Amygdala (tissue), 56 donors: ENCODE data around the gene NT5M.
A peak's percentile ranks its signal among the peaks of the same experiment; 100 is the strongest.

ENCODE experiments used
- DNase-seq, 56 donors: peaks; one replicate each; lab custom pipeline; 2025; lab: John Stamatoyannopoulos, UW

NT5M gene

DNA sequence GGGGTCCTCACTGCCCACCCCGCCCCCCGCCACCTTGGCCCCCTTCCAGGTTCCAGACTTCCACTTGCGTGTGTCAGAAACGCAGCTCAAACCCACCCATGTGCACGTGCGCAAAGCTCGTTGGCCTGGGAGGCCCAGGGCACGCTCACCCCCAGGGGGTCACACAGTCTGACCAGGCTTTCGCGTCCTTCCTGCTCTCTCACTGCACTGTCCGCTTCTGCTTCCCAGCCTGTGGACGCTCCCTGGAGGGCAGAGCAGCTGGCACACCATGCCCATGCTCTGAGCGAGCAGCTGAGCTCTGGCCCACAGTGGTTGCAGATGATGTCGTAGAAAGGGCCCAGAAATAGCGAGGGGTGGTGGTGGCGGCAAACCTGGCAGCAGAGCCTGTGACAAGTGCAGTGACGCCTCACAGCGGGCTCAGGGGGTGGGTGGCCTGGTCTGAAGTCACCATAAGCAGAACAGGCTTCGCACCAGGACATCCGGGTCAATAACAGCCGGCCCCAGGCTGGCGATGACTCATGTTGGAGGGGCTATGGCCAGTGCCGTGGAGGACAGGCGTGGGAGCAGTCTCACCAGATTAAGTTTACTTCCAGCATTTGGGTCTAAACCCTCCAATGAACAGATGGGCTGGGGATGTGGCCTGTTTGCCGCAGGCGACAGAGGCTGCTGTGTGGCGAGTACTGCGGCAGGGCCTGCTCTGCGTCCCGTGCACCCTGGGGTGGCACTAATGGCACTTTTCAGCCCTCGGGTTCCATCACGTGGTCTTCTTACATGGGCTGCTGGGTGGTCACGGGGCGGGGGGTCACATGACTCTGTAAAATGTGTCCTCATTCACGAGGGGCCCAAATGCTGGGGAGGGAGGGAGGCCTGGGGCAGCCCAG is 49.0 kb downstream of the NT5M start:
- peak in 9 of 56 donors; percentile 6 to 37 (median 16) for DNase-seq

DNA sequence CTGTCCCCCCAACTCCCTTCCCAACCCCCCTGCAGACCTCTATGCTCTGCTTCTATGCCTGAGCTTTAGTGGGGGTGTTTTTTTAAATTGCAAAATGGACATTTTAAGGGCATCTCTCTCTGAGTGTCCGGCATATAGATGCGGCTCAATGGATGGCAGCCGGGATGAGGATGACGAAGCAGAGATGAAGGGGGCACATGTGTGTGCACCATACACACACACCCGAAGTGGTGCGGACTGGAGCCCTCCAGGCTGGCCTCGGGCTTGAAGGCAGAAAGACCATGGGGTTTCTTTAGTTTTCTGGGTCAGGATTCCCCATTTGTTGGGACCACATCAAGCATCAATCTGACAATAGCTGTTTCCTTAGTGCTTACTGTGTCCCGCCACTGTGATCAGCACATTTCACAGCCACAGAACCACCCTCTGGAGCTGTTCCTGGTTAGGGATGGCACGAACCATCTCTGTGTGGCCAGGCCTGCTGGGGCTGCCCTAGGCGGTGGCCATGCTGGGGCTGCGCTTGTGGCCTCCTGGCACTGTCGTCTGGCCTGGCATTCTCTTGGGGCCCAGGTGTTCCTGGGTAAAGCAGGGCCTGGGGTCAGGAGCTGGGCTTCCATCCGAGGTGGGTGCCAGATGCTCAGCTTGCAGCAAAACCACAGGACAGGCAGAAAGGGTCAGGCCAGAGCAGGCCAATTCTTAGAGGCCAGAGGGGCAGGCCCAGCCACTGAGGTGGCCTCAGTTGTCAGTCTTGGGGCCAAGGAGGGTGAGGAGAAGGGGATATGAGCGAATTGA is 49.9 kb downstream of the NT5M start:
- no peak for DNase-seq

DNA sequence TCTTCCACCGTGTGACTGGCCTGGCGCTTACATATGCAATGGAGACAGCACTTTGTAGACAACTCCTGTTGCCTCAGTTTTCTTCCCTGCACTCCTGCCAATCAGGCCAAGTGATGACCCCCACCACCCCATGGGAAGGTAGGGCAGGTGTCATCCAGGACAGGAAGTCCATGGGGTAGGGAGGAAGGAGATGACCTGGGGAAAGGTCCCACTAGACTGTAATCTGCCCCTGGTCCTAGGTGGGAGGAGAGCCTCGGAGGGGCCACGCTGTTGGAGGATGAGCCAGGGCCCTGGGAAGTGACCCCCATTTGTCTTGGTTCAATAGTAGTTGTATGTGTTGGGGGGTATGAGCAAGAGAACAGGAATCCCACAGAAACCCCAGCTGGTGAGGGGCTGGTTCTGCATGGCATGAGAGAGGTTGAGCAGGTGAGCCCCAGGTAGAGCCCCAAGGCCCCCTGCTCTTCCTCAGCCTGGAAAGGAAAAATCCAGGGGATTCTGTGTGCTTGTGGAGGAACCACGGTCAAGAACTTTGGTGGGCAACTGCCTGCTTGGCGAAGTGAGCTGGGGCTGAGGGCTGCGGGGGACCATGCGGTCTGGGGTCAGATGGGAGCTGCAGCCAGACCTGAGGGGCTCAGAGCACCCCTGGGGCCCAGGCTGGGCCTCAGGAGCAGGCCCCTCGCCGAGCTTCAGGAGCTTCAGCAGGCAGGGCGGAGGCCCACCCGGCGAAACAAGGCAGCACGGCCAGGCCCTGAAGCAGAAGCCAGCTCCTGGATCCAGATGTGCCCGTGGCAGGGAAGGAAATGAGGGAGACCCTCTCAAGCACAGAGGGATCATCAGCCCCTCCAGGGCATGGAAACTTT is 50.7 kb downstream of the NT5M start:
- DNase-seq, result no peak

DNA sequence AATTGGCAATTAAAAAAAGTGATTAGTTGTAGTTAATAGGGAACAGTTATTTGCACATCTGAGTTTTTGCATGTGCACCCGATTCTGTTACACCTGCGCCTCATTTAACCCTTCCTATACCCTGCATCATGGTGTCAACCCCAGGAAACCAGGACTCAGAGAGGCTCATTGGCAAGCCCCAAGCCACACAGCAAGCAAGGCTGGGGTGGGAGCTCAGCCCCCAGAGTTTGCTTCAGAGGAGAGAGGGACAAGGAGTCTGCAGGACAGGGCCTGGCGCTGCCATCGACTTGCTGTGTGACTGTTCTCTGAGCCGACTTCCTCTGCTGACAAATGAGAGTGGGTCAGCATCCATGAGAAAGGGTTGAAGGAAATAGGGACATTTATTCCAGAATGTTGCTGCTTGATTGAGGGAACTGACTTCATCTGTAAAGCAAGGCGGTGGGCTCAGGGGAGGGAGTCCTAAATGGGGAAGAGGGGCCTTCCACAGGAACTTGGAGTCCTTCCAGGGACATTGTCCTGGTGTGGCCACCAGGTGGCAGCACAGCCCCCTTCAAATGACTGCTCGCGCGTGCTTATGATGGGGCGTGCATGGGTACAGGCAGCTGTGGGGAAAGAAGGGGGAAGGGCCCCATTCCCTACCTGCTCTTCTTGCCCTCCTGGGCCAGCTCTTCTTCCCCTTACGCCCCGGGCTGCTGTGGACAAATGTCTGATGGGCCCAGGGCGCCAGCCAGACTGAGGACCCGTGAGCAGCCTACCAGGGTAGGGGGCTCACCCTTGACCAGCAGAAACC is 51.6 kb downstream of the NT5M start:
- peak in 38 of 56 donors; percentile 16 to 77 (median 39) for DNase-seq

DNA sequence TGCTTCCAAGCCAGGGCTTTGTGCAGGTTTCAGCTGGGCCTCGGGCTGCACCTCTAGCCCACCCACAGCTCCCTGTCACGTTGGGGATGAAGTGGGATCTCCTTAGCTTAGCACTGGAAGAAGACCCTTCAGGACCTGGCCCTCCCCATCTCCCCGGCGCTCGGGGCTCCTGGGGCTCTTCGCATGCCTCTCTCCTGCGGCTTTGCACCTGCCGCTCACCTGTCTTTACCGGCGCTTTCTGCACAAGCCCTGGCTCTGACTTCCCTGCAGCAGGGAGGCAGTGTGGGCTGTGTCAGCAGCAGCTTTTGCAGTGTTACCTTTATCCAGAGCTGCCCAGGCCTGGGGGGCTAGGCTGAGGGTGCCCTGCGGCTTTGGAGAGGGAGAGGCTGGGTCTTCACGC is 52.3 kb downstream of the NT5M start:
- no peak for DNase-seq

DNA sequence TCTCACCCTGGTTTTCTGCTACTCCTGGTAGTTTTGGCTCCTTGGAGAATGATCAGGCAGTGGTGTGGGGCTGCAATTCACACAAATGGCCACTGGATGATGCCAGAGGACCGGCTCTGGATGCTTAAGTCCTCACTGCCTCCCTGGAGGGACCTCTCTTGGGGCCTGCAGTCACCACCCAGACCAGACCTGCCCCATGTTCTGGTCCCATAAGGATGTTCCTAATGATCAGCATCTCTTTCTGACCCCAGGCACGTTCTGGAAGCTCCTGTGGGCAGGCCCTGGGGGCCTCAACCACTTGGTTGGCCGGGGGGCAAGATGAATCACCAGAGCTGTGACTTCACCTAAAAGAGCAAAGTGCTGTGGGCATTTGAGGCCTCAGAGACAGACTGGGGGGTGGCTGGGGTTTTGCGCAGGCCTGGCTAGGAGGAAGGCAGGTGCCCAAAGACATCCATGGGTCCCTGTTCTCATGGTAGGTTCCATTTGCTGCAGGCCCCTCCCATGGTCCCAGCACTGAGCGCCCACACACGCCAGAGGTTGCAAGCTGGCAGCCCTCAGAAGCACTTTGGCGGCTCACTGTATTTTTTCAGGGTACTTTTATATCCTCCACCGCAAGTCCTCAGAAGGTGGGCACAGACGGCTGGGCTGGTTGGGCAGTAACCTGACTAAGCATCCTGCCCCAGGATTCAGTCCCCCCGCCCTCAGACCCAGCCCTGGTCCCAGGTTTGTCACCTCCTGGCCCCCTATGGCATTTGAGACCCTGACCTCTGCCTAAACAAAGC is 53.2 kb downstream of the NT5M start:
- peak in 52 of 56 donors; percentile 19 to 88 (median 66) for DNase-seq

DNA sequence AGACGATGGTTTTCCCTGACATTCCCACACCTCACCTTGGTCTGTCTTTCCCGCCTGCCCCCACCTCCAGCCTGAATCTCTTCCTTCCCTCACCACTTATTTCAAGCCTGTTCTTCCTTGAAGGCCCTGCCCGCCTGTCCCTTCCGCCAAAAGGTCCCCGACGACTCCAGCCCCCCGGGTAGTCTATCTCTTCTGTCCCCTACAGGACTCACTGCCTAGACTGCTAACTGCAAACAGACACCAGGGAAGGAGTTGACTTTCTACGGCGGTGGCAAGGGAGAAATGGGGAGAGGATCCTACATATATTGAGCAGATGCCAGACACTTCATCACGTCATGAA is 53.7 kb downstream of the NT5M start:
- DNase-seq, result no peak

DNA sequence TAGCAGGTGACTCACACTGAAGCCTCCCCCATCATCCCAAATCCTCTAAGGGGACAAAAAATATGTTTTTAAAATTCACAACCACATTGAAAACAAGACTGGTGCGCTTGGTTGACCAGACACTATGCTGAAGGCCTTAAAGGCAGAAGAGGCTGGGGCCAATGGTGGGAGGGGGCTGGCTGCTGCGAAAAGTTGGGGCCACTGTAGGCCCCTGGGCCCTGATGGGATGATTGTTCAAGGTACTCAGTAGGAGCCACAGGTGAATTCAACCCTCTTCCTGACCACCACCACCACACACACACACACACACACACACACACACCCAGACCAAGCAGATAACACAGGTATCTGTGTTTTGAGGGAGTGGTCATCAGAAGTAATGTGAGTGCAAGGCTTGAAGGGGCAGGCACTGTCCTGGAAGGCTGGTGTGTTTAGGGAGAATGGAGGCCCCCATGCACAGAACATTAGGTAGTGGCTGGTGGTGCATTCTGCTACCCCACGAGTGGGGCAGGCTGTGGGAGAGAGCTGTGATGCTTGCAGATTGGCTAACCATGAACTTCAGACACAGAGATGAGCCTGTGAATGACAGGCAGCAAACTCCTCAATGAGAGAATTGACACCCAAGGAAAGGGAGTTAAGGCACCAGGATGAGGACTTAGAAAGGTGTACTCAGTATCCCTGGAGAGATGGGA is 55.0 kb downstream of the NT5M start:
- no peak for DNase-seq

DNA sequence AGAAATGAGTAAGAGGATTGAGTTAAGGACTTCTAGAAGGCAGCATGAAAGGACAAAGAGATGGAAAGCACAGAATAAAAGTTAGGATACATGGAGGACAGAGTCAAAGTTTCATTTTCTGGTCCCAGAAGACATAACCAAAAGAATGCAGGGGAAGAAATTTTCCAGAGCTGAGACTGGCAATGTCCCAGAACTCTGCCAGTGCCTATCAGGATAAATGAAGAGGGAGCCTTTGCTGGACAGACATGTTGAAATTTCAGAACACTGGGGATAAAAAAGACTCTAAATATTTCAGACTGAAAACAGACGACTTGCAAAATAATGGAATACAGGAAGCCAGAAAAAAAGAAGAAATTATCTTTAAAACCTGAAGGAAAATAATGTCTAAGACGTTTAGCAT is 55.7 kb downstream of the NT5M start:
- DNase-seq, result no peak

DNA sequence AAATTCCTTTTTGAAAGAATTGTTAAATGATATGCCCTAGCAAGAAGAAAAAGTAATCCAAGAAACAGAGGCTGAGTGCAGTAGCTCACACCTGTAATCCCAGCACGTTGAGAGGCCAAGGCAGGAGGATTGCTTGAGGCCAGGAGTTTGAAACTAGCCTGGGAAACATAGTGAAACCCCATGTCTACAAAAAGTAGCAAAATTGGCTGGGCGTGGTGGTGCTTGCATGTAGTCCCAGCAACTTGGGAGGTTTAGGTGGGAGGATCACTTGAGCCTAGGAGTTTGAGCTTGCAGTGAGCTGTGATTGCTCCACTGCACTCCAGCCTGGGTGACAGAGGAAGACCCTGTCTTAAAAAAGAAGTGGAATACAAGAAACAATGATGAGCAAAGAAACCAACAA is 56.1 kb downstream of the NT5M start:
- DNase-seq, result no peak

DNA sequence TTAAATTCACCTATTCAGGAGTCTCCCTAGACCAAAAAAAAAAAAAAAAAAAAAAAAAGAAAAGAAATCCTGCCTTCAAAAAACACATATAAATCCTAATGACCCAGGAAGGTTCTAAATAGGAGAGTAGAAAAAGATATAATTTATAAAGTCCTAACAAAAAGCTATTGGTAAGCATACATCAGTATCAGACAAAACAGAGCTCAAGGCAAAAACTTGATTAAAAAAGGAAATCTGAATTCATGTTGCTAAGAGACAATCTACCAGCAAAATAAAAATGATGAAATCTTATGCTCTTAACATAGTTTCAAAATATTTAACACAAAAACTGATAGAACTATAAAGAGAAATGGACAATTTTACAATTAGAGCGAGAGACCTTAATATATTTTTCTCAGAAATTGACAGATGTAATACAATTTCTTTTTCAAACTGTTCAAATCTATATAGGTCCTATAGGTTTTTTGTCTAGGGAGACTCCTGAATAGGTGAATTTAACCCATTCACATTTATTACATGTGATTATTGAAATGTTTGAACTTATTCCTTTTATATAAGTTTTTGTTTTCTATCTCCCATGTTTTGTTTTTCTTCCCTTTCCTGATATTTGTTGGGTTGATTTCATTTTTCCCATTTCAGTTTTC is 57.0 kb downstream of the NT5M start:
- DNase-seq, result no peak

DNA sequence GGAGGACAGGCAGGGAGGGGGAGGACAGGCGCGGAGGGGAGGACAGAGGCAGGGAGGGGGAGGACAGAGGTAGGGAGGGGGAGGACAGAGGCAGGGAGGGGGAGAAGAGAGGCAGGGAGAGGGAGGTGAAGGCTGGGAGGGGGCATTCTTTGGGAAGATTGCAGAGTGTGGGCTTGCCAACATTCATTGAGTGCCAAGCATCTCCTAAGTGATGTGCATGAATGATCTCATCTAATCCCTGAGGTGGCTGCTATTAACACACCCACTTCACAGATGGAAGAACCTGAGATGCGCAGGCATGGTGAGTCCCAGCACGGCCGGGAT is 58.3 kb downstream of the NT5M start:
- no peak for DNase-seq

DNA sequence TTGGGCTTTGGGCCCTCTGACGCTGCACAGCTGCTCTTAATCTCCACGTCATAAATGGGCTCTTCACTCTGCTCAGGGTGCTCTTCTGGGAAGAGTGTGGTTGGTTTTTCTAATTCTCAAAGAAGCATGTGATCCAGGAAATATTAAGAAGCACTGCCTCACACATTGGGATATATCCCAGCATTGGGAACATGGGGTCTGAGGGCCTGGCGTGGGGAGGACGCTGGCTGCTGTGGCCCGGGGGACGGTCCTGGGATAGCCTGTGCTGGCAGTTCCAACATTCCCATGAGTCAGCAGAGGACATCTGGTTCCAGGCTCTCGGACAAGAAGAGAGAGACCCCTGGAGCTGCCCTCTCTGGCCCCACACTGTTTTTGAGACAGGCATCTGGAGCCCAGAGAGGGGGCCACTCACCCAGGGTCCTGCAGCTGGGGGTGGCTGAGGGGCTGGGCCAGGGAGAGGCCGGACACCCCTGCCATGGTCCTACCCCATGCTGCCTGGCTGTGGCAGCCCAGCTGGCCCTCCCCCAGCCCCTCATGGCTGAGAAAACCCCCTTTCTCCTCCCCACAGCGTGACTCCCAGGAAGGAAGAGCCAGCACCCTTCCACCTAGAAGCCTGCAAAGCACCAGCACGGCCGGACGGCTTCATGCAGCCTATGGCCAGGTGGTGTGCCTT is 58.8 kb downstream of the NT5M start:
- no peak for DNase-seq

DNA sequence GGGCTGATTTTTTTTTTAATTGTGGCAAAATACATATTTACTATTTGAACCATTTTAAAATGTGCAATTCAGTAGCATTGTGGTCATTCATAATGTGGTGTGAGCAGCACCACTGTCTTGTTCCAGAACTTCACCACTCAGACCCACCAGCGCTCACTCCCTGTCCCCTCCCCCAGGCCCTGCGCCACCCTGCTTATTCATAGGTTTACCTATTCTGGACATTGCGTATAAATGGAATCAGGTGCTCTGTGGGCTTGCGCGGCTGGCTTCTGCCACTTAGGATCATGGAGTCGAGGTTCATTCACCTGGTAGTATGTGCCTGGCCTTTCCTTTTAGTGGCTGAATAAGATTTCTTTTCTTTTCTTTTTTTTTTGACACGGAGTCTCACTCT is 59.4 kb downstream of the NT5M start:
- no peak for DNase-seq

DNA sequence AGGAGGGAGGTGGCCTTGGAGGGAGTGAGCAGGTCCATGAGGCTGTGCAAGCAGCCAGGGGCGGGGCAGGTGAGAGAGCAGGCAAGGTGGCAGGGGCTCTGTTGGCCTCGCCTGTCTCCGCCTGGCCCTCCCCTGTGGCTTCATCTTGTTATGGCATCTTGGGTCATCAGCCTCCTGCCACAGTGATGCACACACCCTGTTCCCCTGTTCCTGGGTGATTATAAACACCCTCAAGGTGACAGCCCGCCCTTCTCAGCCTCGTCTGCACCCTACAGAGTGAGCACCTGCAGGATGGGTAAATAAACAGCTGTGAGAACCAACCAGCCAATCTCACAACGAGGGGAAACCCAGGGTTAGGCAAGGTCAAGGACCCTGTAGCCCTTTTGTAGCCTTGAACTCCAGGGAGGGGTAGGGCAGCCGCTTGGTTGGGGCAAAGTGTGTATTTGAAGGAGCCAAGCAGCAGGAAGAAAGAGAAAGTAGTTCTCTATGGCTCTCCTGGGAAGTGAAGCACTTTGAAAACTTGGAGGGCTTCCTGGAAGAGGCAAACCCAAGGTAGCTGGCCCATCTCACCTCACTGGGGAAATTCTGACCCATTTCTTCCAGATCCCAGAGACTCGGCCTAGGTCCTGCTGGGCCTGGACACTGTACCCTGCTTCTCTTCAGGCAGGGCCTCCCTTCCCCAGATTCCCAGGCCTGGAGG is 60.6 kb downstream of the NT5M start:
- DNase-seq, result no peak

DNA sequence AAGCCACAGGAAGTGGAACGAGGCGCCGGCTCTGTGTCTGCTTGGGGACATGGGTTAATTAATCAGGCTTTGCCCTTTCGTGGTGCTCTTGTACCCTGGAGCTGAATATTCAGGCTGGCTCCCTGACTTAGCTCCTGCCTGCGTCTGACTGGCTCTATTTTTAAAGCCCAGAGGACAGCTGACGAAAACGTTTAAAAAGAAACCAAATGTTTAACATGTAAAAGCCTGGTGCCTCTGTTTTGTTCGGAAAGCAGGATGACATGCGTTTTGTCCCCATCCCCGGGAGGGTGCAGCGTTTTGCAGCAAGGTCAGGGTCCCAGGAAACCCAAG is 61.1 kb downstream of the NT5M start:
- DNase-seq, result no peak

DNA sequence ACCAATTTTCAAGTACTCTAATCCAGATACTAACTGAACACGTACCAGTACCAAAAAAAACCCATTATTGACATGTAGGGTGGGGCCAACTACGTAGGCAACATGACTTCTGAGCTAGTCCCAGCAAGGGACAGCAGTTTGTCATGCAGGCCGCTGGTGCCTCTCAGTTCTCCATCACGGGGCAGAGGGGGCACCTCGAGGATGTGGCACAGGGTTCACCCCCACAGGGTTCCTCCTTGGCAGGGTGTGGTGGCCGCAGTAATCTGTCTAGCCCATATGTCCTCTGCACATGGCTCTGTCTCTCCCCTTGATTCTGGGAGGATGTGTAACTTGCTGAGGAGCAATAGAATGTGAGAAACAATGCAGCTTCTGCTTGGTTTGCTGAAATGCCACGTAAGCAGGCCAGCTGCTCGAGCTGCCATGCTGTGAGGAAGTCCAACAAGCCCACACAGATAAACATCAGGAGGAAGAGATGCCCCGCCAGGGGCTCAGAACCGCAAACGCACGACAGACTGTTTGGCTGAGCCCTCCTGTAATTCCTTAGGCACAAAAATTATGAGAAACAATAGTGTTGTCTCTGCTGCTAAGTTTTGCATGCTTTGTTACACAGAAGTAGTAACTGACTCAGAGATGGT is 62.4 kb downstream of the NT5M start:
- DNase-seq, result no peak
